H9 (cell line): ENCODE measurements around the gene MOV10L1. TPM values are rescaled to one million over a fixed set of nuclear protein-coding genes. Genes with fewer than 3 reads are reported as not detected.

Source experiments
- DNase-seq: peaks from one replicate; pipeline ENCODE4 v3.0.0-alpha.2; 2017
- H2AFZ ChIP-seq: one replicate; pipeline ENCODE4 v1.6.1; 2013; ENCODE audit warnings: mild to moderate bottlenecking, low read length, control low read depth, moderate library complexity
- H2AK5ac ChIP-seq: 2 replicates; pipeline ENCODE4 v1.6.1; 2013; ENCODE audit warnings: low read length, control low read depth, mixed read lengths; ENCODE audit not compliant: insufficient read length
- H2BK120ac ChIP-seq: one replicate; pipeline ENCODE4 v1.6.1; 2013; ENCODE audit warnings: low read depth, mild to moderate bottlenecking, low read length, control low read depth, inconsistent platforms; ENCODE audit not compliant: poor library complexity, severe bottlenecking
- H2BK12ac ChIP-seq: 2 replicates; pipeline ENCODE4 v1.6.1; 2013; ENCODE audit warnings: low read length, control low read depth, mixed read lengths, low read depth; ENCODE audit not compliant: insufficient read length
- H2BK15ac ChIP-seq: 2 replicates; pipeline ENCODE4 v1.6.1; 2013; ENCODE audit warnings: low read depth, low read length, control low read depth
- H2BK20ac ChIP-seq: one replicate; pipeline ENCODE4 v1.6.1; 2013; ENCODE audit warnings: low read depth, mild to moderate bottlenecking, low read length, control low read depth, inconsistent platforms; ENCODE audit not compliant: poor library complexity, severe bottlenecking
- H2BK5ac ChIP-seq: 2 replicates; pipeline ENCODE4 v1.6.1; 2013; ENCODE audit warnings: low read length, control low read depth, mixed read lengths; ENCODE audit not compliant: insufficient read length
- H3K14ac ChIP-seq: 2 replicates; pipeline ENCODE4 v1.6.1; 2013; ENCODE audit warnings: low read length, control low read depth; ENCODE audit not compliant: insufficient read depth
- H3K18ac ChIP-seq: 2 replicates; pipeline ENCODE4 v1.6.1; 2013; ENCODE audit warnings: low read depth, mild to moderate bottlenecking, mixed read lengths, low read length, control low read depth; ENCODE audit not compliant: insufficient read length
- H3K23ac ChIP-seq: 2 replicates; pipeline ENCODE4 v1.6.1; 2013; ENCODE audit warnings: low read length, control low read depth, mixed read lengths, low read depth; ENCODE audit not compliant: insufficient read length
- H3K23me2 ChIP-seq: 2 replicates; pipeline ENCODE4 v1.6.1; 2013; ENCODE audit warnings: low read depth, mild to moderate bottlenecking, mixed read lengths, low read length, control low read depth; ENCODE audit not compliant: insufficient read length, poor library complexity, severe bottlenecking
- H3K27ac ChIP-seq: 2 replicates; pipeline ENCODE4 v1.5.1; 2013; ENCODE audit warnings: low read length, control low read depth, mixed read lengths, low read depth; ENCODE audit not compliant: insufficient read length
- H3K27me3 ChIP-seq: 2 replicates; pipeline ENCODE4 v1.6.1; 2013; ENCODE audit warnings: low read length, control low read depth, inconsistent platforms; ENCODE audit not compliant: insufficient read depth
- H3K4ac ChIP-seq: 2 replicates; pipeline ENCODE4 v1.6.1; 2013; ENCODE audit warnings: low read depth, mild to moderate bottlenecking, control low read depth, inconsistent platforms, low read length, moderate library complexity
- H3K4me1 ChIP-seq: 2 replicates; pipeline ENCODE4 v1.6.1; 2013; ENCODE audit warnings: low read length, control low read depth, inconsistent platforms; ENCODE audit not compliant: insufficient read depth
- H3K4me2 ChIP-seq: 2 replicates; pipeline ENCODE4 v1.6.1; 2013; ENCODE audit warnings: low read length, control low read depth, mixed read lengths; ENCODE audit not compliant: insufficient read length, insufficient read depth
- H3K56ac ChIP-seq: 2 replicates; pipeline ENCODE4 v1.6.1; 2013; ENCODE audit warnings: low read depth, mild to moderate bottlenecking, mixed read lengths, low read length, control low read depth; ENCODE audit not compliant: insufficient read length
- H3K79me1 ChIP-seq: 2 replicates; pipeline ENCODE4 v1.6.1; 2013; ENCODE audit warnings: low read depth, mild to moderate bottlenecking, moderate library complexity, low read length, control low read depth, inconsistent platforms; ENCODE audit not compliant: insufficient read depth, poor library complexity, severe bottlenecking
- H3K79me2 ChIP-seq: 2 replicates; pipeline ENCODE4 v1.6.1; 2013; ENCODE audit warnings: low read length, control low read depth, inconsistent platforms; ENCODE audit not compliant: insufficient read depth
- H3K9ac ChIP-seq: 2 replicates; pipeline ENCODE4 v1.6.1; 2013; ENCODE audit warnings: low read length, control low read depth, mixed read lengths; ENCODE audit not compliant: insufficient read length; ENCODE audit errors: extremely low read depth
- H3K9me3 ChIP-seq: one replicate; pipeline ENCODE4 v1.6.1; 2013; ENCODE audit warnings: low read depth, low read length, inconsistent platforms; ENCODE audit not compliant: control insufficient read depth
- H3T11ph ChIP-seq: one replicate; pipeline ENCODE4 v1.6.1; 2013; ENCODE audit warnings: mild to moderate bottlenecking, low read length, control low read depth, inconsistent platforms
- H4K20me1 ChIP-seq: one replicate; pipeline ENCODE4 v1.6.1; 2013; ENCODE audit not compliant: control insufficient read depth, insufficient read length, insufficient read depth
- H4K5ac ChIP-seq: 2 replicates; pipeline ENCODE4 v1.6.1; 2013; ENCODE audit warnings: low read depth, mild to moderate bottlenecking, mixed read lengths, low read length, control low read depth; ENCODE audit not compliant: insufficient read length
- H4K8ac ChIP-seq: replicated peaks from 2 replicates; pipeline ENCODE4 v1.6.1; 2013; ENCODE audit warnings: low read length, control low read depth, mixed read lengths, low read depth; ENCODE audit not compliant: insufficient read length
- H4K91ac ChIP-seq: 2 replicates; pipeline ENCODE4 v1.6.1; 2013; ENCODE audit warnings: low read depth, mild to moderate bottlenecking, moderate library complexity, mixed read lengths, low read length, control low read depth; ENCODE audit not compliant: insufficient read length
- H3K27ac Mint-ChIP-seq, 3 experiments: 2 replicates in 2 of 3; 3 replicates in 1 of 3; pipeline ENCODE4 v1.8.0; 2020 to 2021; ENCODE audit warnings: mixed read lengths in 3 of 3, mild to moderate bottlenecking in 1 of 3, moderate library complexity in 1 of 3
- H3K27me3 Mint-ChIP-seq: 2 replicates; pipeline ENCODE4 v1.8.0; 2021; ENCODE audit warnings: low read depth, mild to moderate bottlenecking, moderate library complexity, mixed read lengths
- H3K36me3 Mint-ChIP-seq, 3 experiments: 2 replicates in 2 of 3; 3 replicates in 1 of 3; pipeline ENCODE4 v1.8.0; 2020 to 2021; ENCODE audit warnings: low read depth in 3 of 3, mixed read lengths in 3 of 3; ENCODE audit not compliant: insufficient read depth in 1 of 3
- H3K4me1 Mint-ChIP-seq, 2 experiments: 2 replicates each; pipeline ENCODE4 v1.8.0; 2020; ENCODE audit warnings: mixed read lengths in 2 of 2
- H3K4me3 Mint-ChIP-seq, 2 experiments: 2 replicates in 1 of 2; 3 replicates in 1 of 2; pipeline ENCODE4 v1.8.0; 2020 to 2021; ENCODE audit warnings: mild to moderate bottlenecking in 2 of 2, mixed read lengths in 2 of 2, moderate library complexity in 1 of 2
- H3K9me3 Mint-ChIP-seq, 2 experiments: 2 replicates in 1 of 2; 3 replicates in 1 of 2; pipeline ENCODE4 v1.8.0; 2020; ENCODE audit warnings: mild to moderate bottlenecking in 2 of 2, mixed read lengths in 2 of 2, moderate library complexity in 1 of 2
- CTCF ChIP-seq: fragments of 200-600 bp; sonication (generic); conservative IDR thresholded peaks from 3 replicates; pipeline ENCODE4 v1.8.0; 2021; ENCODE audit warnings: antibody characterized with exemption, mild to moderate bottlenecking
- WGBS: extraction: QIAGEN DNeasy Blood & Tissue Kit; methylation state at CpG from one replicate; pipeline ENCODE4 v1.1.7; 2013; ENCODE audit warnings: missing lambda C conversion rate, low lambda C conversion rate, mixed read lengths; ENCODE audit not compliant: insufficient read length; ENCODE audit errors: extremely low coverage; 5-methylcytosine and 5-hydroxymethylcytosine counted together
- total RNA-seq: library from RNA; stranded (reverse); gene quantifications from 2 replicates; pipeline ENCODE4 v1.2.1, GENCODE V29; 2021

Gene MOV10L1
- total RNA-seq, 1 experiment from 2014 or later, result not detected

GRCh38 chr22:50051930-50052329 is 37.9 kb upstream of the MOV10L1 start:
- H2BK12ac ChIP-seq, result no peak overlapping the region
- no peak overlapping the region for H3K27ac Mint-ChIP-seq

More at GRCh38 chr22:50051930-50052329, 37.9 kb upstream of the MOV10L1 start:
- H3K9me3 ChIP-seq, result no peaks in the 10 kb centered on the region
- no peak overlapping the region for H3K4ac ChIP-seq
- no peak overlapping the region for H2BK20ac ChIP-seq
- no peak overlapping the region for H2BK5ac ChIP-seq
- no peak for TF ChIP-seq CTCF
- H2BK120ac ChIP-seq, result no peak overlapping the region
- H3K27me3 ChIP-seq, result no peaks in the 10 kb centered on the region
- Mint-ChIP-seq H3K36me3 (no peaks in the 10 kb centered on the region; a peak in 1 of 7 replicates), H3K4me3 (no peak overlapping the region), H3K4me1 (no peaks in the 10 kb centered on the region), H3K27me3 (peaks cover 33% of the 10 kb centered on the region), H3K9me3 (peaks cover 5 to 9% of the 10 kb centered on the region in 2 experiments; a peak in 3 of 5 replicates)
- no peak overlapping the region for H4K91ac ChIP-seq
- no peak overlapping the region for H3K9ac ChIP-seq
- H3T11ph ChIP-seq, result no peak overlapping the region
- WGBS, result no CpG with 5 or more reads among the region's 18 CpGs
- no peak overlapping the region for H3K18ac ChIP-seq
- no peaks in the 10 kb centered on the region for H3K23me2 ChIP-seq
- H2AFZ ChIP-seq, result no peak overlapping the region
- no peaks in the 10 kb centered on the region for H3K79me1 ChIP-seq
- no peak overlapping the region for H3K23ac ChIP-seq
- H4K5ac ChIP-seq, result no peak overlapping the region
- H4K20me1 ChIP-seq, result no peaks in the 10 kb centered on the region
- no peak overlapping the region for H2AK5ac ChIP-seq
- H3K79me2 ChIP-seq, result no peaks in the 10 kb centered on the region
- H3K4me2 ChIP-seq, result no peak overlapping the region
- no peak overlapping the region for H3K56ac ChIP-seq
- H4K8ac ChIP-seq, result no peak overlapping the region
- no peak overlapping the region for H3K14ac ChIP-seq
- no peak overlapping the region for H2BK15ac ChIP-seq
- no peak overlapping the region for H3K27ac ChIP-seq
- H3K4me1 ChIP-seq, result no peaks in the 10 kb centered on the region
- no peak for DNase-seq
